GM21367 (cell line): ENCODE measurements around the gene SRCIN1.

Experiments used
- ATAC-seq: cut with Tn5 transposase; IDR thresholded peaks from one replicate; pipeline ENCODE4 v1.9.1; 2021; ENCODE audit not compliant: unreplicated experiment

The SRCIN1 gene

DNA sequence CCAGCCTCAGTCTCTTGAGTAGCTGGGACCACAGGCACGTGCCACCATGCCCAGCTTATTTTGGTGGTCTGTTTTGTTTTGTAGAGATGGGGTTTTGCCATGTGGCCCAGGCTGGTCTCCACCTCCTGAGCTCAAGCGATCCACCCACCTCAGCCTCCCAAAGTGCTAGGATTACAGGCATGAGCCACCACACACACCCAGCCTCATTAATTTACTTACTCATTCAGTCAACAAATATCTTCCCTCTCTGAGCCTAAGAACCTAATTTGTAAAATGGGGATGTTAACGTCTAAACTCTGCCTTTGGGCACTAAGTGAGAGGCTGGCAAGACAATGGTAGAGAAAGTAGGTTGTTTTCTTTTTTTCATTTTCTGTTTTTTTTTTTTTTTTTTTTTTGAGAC is 22.6 kb downstream of the SRCIN1 start:
- ATAC-seq = no peak

DNA sequence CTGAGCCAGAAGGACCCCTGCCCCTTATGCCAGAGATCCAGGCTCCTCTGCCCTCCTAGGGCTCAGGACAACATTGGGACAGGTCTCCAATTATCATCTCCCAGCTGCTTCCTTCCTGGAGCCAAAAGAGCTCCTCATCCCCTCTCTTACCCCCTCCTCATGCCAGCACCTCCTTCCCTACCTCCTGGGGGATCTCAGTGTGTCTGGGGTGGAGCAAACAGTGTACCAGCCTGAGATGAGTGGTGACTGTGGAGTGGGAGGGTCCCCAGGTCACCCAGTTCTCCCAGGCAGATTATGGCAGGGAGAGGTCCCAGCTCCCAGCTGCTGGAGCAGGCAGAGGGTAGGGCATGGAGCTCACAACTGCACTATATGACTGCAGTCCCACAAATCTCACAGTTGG is 23.7 kb downstream of the SRCIN1 start:
- ATAC-seq = no peak

DNA sequence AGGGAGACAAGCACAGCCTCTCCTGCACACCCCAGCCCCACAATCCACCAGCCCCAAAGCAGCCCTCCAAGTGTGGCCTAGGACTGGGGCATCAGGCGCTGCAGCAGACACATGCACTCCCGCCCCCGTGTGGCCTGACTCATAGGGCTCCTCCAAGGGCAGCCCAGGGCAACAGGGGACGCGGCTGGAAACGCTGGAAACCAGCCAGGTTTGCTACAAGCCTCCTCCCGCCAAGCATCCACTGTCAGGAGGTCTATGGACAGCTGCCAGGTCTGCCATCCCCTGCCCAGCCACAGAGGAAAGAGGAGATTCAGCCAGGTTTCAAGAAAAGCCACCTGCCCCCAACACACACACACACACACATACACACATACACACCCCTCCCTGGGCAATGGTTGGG is 25.8 kb downstream of the SRCIN1 start:
- ATAC-seq = no peak

DNA sequence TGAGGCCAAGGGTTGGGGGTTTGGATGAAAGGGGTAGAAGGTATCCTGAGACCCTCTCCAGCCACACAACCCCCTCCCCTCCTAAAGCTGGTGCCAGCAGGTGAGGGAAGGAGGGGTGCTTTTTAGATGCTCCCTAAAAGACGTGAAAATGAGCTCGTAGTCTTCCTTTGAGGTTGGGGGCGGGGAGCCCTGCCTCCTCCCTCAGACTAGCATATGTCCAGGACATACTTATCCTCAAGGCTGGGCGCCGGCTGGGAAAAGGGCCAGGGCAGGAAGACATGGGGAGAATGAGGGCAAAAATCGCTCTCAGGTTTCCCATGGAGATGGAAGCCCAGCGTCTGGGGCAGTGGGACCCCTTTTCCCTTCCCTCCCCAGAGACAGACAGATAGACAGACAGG is 26.7 kb downstream of the SRCIN1 start:
- ATAC-seq = no peak

DNA sequence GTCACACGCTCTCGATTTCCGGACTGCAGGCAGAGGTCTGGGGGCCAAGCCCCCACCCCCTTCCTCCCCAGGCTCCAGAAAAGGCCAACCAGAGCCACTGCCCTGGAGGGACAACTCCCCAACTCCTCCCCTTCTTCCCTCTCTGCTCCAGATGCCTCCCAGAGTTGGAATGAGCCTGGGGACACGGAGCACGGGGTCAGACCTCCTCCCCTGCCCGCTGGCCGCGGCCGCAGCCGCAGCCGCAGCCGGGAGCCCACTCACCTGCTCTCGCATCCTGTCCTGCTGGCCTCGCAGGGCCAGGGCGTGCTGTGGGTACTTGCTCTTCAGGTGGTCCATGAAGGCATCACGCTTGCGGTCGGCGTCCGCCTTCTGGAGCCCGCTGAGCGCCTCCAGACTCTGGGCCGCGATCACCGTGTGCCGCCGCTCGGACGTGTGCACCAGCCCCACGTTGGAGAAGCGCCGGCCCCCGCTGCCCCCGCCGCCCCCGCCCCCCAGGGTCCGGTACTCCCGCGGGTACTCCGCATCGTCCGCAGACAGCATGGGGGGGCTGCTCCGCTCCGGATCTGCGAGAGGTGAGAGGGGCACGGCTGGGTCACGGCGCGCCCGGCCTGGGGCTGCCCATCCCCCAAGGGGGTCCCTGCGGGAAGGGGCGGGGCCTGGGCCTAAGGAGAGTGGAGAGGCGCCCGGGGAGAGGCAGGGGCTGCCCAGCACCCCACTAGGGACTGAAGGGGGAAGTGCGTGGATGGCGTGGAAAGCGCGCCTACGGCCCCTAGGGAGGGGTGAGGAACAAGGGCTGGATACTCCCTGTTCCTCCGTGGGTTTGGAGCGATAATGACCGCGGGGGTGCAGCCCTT is 27.3 kb downstream of the SRCIN1 start:
- no peak for ATAC-seq

DNA sequence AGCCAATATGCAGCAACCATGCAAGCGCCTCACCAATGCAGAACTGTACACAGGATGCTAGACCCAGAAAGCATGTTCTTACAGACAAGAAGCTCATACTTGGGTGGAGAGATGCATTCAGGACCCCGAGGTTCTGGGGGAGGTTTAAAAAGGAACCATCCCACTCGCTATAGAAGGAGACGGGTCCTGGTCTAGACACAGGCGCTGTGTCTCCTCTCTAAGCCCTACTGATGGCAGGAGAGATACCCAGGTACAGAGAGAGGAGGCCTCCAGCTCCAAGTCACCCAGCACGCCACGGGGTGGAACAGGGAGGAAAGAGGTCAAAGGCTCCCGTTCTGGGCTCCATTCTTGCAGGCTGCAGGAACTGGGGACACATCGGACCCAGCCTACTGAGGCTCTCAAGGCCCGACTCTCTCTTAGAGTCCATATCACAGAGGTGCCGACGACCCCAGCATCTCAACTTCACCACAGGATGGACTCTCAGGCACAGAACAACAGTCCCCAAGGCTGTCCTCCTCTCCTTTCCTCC is 28.0 kb downstream of the SRCIN1 start:
- no peak for ATAC-seq

DNA sequence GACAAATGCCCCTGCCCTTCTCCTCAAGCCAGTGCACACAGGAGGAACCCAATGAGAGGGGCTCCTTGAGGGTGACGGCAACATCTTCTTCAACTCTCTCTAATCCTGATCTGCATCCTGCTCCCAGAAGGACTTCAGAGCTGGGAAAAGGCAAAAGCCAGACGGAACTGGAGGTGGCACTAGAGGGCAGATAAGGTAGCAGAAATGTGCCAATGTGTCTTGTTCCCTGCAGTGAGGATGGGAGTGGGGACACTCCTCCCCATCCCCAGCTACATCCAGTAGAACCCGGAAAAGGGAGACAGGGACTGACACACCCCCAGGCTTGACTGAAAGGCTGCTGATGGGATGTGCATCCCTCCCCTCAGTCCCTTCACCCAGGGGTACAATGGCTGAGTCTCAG is 28.5 kb downstream of the SRCIN1 start:
- no peak for ATAC-seq

DNA sequence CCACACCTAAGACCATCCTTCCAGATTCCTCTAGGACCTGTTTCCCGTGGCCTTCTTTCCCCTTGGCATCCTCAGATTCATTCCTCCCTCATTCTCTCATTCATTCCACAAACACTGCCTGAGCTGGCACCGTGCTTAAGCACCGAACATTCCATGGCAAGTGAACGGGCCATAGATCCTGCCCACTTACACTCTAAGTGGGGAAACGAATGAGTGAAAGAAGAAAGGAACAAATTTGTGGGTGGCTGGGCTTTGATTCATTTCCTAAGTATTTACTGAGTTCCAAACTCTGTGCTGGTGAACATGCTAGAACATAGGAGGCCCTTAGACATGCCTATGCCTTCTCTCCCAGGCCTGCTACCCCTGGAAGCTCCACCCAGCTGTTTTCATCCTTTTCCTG is 30.0 kb downstream of the SRCIN1 start:
- no peak for ATAC-seq

DNA sequence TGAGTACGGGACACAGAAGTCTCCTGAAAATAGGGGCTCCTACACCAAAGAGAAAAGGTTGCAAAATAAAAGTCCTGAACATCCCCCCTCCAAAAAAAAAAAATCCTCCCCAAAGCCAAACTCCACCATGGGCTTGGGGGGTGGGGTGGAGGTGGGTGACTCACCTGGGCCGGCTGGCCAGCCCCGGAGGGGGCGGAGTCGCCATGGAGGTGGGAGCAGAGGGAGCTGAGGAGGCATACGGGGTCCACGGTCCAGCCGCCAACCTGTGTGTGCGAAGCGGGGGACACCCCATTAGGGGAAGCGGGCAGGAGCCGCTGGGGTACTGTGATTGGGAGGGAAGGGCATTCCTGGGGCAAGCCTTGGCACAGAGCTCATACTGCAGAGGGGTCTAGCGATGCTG is 31.0 kb downstream of the SRCIN1 start:
- ATAC-seq = no peak

DNA sequence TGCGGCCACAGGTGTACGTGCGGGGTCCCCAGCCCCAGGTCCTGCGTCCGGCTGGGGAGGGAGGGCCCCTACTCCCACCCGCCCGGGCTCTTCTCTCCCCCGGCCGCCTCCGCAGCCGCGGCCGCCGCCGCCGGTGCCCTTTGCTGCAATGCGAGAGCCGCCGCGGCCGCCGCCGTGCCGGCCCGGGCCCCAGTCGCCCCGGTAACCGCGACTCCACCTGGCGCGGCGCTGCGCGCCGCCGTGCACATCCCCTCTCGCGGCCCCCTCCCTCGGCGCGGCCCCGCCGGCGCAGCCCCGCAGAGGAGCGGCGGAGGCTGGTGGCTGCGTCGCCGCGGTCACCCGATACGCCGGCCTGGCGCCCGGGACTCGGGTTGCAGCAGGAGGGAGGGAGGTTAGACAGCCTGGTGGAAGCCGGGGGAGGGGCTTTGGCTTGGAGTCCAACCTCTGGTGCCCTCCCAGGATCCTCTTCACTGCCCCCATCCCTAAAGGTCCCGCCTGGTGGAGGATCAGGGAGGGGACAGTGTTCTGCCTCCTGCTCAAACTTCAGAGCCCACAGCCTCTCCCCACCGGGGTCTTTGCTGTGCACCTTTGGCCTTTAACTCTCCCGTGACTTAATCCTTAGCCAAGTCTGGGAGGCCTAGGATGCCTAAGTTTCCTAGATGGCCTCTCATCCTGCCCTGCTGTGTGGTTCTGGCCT is 32.9 kb downstream of the SRCIN1 start:
- ATAC-seq = no peak

DNA sequence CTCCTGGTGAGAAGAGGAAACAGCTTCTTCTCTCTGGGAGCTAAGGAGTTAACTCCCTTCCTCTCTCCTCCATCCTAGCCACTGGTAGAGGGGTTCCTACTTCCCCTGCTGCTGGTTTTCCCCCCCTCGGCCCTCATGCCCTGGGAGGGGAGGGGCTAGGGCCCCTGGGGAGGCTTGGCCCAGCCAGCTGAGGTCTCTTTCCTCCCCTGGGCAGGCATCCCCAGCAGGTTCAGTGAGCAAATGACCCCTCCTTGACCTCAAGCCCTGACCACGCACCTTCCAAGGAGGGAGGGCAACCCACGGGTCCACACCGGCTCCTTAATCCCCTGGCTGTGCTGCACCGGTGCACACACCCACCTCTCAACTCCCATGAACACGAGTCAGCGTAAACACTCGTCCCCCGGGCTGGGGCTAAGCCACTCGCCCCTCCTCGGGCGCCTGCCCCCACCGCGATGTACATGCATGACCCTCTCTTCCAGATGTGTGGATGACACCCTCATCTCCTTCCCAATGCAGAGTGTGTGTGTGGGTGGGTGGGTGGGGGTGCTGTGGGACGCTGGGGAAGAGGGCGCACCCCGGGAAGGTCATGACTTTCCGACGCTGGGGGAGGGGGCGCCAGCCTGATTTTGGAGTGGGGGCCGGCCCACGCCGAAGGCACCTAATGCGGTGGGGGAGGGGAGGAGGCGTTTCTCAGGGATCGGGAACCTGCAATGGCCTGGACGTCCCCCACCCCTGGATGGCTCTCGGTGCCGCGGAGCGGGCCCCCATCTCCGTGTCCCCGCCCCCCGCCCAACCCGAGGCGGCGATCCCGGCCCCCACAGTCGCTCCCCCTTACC is 33.7 kb downstream of the SRCIN1 start:
- no peak for ATAC-seq

DNA sequence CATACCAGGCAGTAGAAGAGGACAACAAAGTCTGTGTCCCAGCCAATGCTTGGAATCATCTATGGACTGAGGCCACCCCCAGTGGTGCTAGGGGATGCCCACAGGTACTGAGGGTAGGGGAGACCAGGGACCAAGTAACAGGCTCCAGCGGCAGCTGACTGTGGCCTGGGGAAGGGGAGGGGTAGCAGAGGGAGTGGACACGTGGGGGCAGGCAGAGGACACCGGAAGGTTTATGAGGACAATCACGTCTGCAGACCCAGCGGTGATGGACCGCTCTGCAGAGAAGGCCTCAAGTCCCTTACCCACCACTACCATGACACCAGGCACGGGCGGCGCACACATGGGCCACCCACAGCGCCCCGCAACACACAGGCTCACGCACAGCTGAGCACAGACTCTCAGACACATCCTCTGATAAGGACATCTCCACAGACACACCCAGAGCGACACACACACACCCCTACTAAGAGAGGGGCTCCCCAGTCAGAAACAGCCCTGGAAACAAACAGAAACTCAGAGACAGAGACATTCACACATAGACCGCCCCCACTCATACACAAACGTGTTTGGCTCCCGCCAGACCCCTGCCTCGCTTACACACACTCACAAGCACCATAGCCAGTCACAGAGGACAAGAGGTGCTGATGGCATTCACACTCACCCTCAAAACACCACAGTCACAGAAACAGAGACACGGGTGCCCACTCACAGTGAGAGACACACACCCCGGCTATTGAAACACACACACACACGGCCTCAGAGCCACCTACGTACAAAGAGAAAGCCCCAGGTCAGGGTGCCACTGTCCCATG is 35.8 kb downstream of the SRCIN1 start:
- no peak for ATAC-seq

DNA sequence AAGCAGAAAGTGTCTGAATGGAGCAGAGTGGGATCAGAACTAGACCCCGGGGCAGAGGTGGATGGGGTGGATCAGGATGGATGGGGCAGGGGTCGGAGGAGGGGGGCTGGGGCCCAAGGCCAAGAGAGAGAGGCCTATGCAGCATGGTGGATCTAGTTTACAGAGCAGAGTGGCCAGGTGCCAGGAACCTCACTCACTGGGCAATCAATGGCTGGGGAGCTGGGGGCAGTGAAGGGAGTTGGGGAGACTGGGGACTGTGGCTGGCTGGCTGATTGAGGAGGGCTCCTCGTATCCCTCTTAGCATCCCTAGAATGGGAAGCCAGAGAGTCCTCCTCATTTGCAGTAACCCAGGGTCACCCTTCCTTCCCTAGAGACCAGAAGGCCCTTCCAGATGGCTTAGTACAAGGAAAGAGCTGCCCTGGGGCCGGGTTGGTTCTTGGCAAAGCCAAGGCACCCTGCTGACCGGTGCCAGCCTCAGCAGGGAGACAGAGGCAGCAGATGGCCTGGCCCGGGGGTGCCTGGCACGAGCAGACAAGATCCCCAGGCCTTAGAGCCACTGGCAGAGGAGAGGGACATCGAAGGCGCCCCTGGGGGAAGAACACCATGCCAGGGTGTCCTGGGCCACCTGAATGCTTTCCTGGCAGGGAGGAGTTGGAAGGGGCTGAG is 36.8 kb downstream of the SRCIN1 start:
- no peak for ATAC-seq

DNA sequence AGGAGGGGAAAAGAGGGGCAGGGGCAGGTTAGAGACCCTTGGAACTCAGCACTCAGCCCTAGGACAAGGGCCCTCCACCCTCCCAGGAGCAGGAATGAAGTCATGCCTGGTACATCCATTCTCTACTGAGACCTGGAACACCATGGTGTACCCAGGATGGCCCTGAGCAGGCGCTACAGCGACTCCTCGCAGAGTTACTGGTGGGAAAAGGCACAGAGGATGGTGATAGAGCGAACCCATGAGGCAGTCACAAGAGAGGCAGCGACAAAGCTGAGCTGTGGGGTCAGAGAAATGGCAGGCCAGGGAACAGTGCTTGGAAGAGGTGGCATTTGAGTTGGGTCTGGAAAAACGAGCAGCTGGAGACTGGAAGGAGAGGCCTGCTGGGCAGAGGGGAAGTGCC is 37.5 kb downstream of the SRCIN1 start:
- ATAC-seq = no peak

DNA sequence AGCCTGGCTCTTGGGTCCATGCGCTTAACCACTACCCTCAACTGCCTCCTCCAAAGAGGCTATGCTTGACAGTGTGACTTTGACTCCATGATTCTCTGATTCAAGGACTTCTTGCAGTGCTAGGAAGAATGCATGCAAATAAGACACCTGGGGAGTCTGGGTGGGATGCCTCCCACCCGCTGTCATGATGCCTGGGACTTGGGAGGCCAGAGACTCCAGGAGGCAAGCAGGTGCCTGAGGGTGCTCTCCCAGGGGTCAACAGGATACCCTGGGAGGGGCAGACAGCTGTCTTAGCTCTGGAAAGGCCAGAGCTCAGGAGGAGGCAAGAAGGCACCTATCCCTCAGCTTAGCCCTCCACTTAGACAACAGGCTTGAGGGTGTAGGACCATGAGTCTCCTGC is 38.4 kb downstream of the SRCIN1 start:
- ATAC-seq = no peak

DNA sequence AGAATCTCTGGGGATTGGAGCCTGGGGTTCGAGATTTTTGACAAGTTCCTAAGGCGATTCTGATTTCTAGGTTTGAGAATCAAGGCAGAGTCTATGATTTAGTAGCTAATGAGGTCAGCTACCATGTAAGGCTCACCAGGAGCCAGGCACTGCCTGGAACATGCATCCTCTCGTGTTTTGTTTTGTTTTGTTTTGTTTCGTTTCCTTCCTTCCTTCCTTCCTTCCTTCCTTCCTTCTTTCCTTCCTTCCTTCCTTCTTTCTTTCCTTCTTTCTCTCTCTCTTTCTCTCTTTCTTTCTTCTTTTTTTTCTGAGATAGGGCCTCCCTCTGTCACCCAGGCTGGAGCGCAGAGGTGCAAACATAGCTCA is 39.1 kb downstream of the SRCIN1 start:
- ATAC-seq = no peak

DNA sequence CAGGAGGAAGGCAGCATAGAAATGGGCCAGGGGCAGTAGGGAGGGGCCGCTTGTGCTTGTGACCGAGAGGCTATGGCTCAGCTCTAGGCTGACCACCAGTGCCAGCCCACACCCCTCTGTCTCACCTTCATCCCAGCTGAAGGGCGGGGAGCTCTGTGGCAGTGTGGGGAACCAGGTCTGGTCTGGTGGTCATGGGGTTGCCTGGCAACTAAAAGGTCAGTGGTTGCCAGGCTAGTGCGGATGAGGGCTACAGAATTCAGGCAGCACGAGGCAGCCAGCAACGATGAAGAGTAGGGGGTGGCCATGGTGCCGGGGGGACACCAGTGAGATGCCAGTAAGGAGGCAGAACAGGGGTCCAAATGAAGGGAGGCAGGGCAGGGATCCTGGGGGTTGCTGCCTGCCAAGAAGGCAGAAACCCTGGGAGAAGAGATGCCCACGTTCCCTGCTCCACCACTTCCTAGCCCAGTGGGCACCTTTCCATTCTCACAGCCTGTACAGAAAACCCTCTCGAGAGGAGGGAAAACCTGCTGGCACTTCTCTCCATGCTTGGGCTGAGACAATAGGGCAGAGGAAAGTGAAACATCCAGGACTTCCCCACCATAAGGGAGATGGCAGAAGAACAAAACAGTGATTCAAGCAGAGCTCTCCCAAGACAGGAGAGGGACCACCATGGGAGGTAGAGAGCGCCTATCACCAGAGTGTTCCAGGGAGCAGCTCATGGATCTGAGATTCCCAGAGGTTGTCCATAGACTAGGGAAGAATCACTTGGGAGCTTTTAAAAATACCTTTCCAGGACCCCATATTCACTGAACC is 39.7 kb downstream of the SRCIN1 start:
- no peak for ATAC-seq

DNA sequence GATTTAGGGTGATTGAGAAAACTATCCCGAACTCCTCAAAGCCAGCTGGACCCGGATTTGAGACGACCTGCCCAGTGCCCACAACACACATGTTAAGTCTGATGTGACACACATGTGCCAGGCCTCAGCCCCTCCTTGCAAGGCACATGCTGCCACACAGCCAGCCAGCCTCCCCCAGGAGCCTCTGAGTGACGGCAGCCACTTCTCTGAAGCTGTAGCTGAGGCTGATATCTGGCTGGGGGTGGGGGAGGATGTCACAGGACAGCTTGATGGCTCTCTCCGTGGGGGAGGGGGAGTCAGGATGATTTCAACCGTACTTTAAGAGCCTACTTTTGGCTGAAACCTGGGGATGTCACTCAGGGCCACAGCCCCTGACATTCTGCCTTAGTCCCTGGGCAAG is 40.9 kb downstream of the SRCIN1 start:
- ATAC-seq = no peak

DNA sequence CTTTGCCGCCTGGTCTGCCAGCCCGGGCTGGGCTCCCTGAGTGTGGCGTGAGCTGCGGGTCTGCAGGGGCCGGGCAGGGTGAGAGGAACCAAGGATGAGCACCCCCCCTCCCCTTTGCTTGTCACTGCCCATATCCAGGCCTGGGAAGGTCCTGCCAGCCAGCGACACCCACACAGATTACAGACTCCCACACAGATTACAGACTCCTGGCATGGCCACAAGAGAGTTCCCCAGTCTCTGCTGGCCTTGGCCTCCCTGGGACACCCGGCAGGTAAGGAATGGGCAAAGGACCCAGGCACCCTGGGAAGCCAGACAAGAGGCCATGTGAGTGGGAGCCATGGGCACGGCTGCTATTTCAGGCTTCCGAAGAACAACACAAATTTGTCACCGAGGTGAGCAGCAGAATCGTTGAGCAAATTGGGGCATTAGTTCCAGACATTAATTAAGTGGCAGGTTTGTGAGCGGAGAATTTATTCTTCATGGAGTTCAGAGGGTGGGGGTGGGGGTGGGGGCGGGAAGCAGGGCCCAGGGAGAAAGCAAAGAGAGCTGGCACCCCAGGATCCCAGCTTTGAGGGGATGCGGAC is 41.4 kb downstream of the SRCIN1 start:
- ATAC-seq = no peak
